Neuronal stem cell (in vitro differentiated cells): ENCODE measurements around the gene GRID1.

Experiments used
- DNase-seq: peaks from one replicate; pipeline ENCODE4 v3.0.0-alpha.2; 2013; ENCODE audit warnings: low spot score
- H2AFZ ChIP-seq: one replicate; pipeline ENCODE4 v1.6.1; 2013; ENCODE audit warnings: mild to moderate bottlenecking, low read length, inconsistent platforms
- H2AK5ac ChIP-seq: 2 replicates; pipeline ENCODE4 v1.6.1; 2013; ENCODE audit warnings: low read depth, mild to moderate bottlenecking, inconsistent platforms, low read length, moderate library complexity, mixed read lengths
- H2BK120ac ChIP-seq: 2 replicates; pipeline ENCODE4 v1.6.1; 2013; ENCODE audit warnings: low read depth, mild to moderate bottlenecking, inconsistent platforms, low read length, moderate library complexity, mixed read lengths
- H2BK12ac ChIP-seq: one replicate; pipeline ENCODE4 v1.6.1; 2013; ENCODE audit warnings: low read length, inconsistent platforms
- H2BK15ac ChIP-seq: 2 replicates; pipeline ENCODE4 v1.6.1; 2013; ENCODE audit warnings: mild to moderate bottlenecking, low read length, inconsistent platforms, mixed read lengths
- H2BK5ac ChIP-seq: one replicate; pipeline ENCODE4 v1.6.1; 2013; ENCODE audit warnings: inconsistent platforms, mild to moderate bottlenecking, low read length, moderate library complexity
- H3K14ac ChIP-seq: one replicate; pipeline ENCODE4 v1.6.1; 2013; ENCODE audit warnings: low read length, inconsistent platforms
- H3K18ac ChIP-seq: 2 replicates; pipeline ENCODE4 v1.6.1; 2013; ENCODE audit warnings: low read length, inconsistent platforms
- H3K23ac ChIP-seq: 2 replicates; pipeline ENCODE4 v1.6.1; 2013; ENCODE audit warnings: low read depth, mild to moderate bottlenecking, mixed read lengths, low read length, inconsistent platforms; ENCODE audit not compliant: poor library complexity
- H3K27ac ChIP-seq: replicated peaks from 3 replicates; pipeline ENCODE4 v1.5.1; 2013; ENCODE audit warnings: low read length, inconsistent platforms
- H3K27me3 ChIP-seq, 3 experiments: 2 replicates each; pipeline ENCODE4 v1.6.1; 2013; ENCODE audit warnings: low read length in 3 of 3, mild to moderate bottlenecking in 2 of 3, inconsistent platforms in 1 of 3, low read depth in 1 of 3, mixed read lengths in 1 of 3, moderate library complexity in 1 of 3; ENCODE audit not compliant: control insufficient read depth in 3 of 3, insufficient read depth in 3 of 3
- H3K36me3 ChIP-seq, 2 donors: replicated peaks in 1 of 2; 2 replicates each; pipeline ENCODE4 v1.6.1; 2013; ENCODE audit warnings: low read length in 2 of 2; ENCODE audit not compliant: control insufficient read depth in 2 of 2, insufficient read depth in 2 of 2
- H3K4ac ChIP-seq: 2 replicates; pipeline ENCODE4 v1.6.1; 2013; ENCODE audit warnings: inconsistent platforms, mild to moderate bottlenecking, low read length, moderate library complexity
- H3K4me1 ChIP-seq, 2 donors: 1 replicate in 1 of 2; 2 replicates in 1 of 2; pipeline ENCODE4 v1.6.1; 2013; ENCODE audit warnings: low read length in 2 of 2, low read depth in 1 of 2; ENCODE audit not compliant: control insufficient read depth in 2 of 2, insufficient read depth in 1 of 2
- H3K4me2 ChIP-seq: one replicate; pipeline ENCODE4 v1.6.1; 2013; ENCODE audit warnings: mild to moderate bottlenecking, low read length, inconsistent platforms; ENCODE audit not compliant: insufficient read depth, poor library complexity, severe bottlenecking
- H3K4me3 ChIP-seq, 2 donors: 2 replicates each; pipeline ENCODE4 v1.5.1; 2013; ENCODE audit warnings: low read length in 2 of 2, mild to moderate bottlenecking in 2 of 2, inconsistent platforms in 1 of 2, moderate library complexity in 1 of 2
- H3K79me1 ChIP-seq: one replicate; pipeline ENCODE4 v1.6.1; 2013; ENCODE audit warnings: low read depth, mild to moderate bottlenecking, inconsistent platforms, low read length, moderate library complexity
- H3K9ac ChIP-seq: one replicate; pipeline ENCODE4 v1.6.1; 2013; ENCODE audit warnings: mild to moderate bottlenecking, low read depth, low read length, inconsistent platforms; ENCODE audit not compliant: poor library complexity
- H3K9me3 ChIP-seq, 2 donors: replicated peaks in 1 of 2; 2 replicates each; pipeline versions ENCODE3 to v1.6.1; 2013; ENCODE audit warnings: low read length in 2 of 2, mild to moderate bottlenecking in 2 of 2, inconsistent platforms in 1 of 2, low read depth in 1 of 2, mixed read lengths in 1 of 2, moderate library complexity in 1 of 2; ENCODE audit not compliant: control insufficient read depth in 2 of 2, insufficient read depth in 1 of 2
- H4K8ac ChIP-seq: one replicate; pipeline ENCODE4 v1.6.1; 2013; ENCODE audit warnings: low read depth, mild to moderate bottlenecking, inconsistent platforms, low read length, moderate library complexity
- H4K91ac ChIP-seq: one replicate; pipeline ENCODE4 v1.6.1; 2013; ENCODE audit warnings: low read length, low read depth, mild to moderate bottlenecking, inconsistent platforms; ENCODE audit not compliant: poor library complexity
- WGBS, 2 donors: extraction: QIAGEN DNeasy Blood & Tissue Kit; methylation state at CpG; one replicate each; pipeline ENCODE4 v1.1.7; 2013; ENCODE audit warnings: missing lambda C conversion rate in 2 of 2, mixed read lengths in 1 of 2; ENCODE audit not compliant: insufficient read length in 2 of 2, insufficient replicate concordance in 1 of 2; ENCODE audit errors: extremely low coverage in 2 of 2; 5-methylcytosine and 5-hydroxymethylcytosine counted together

GRID1 gene

DNA sequence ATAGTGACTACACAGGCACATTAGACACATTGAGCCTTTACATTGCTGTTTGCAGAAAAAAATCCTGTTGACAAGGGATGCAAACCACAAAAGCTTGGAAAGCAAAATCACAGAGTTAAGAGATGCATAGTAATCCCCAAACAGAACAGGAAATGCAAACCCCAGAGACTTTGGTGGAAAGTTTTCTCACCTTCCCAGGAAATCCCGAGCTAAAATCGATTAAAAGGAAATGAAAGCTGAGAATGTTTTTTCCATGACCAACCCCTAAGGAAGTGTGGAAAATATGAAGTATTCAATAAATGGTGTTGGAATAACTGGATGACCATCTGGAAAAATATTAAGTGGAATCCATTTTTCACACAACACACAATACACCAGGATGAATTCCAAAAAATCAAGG, 598.7 kb downstream of the GRID1 start:
- Histone ChIP-seq H3K27ac (no peak overlapping the region), H3K4me3 (no peak overlapping the region), H4K8ac (no peak overlapping the region), H2BK15ac (no peak overlapping the region), H3K9ac (no peak overlapping the region), H2BK5ac (no peak overlapping the region), H3K18ac (no peak overlapping the region), H2AFZ (no peak overlapping the region), H3K23ac (no peak overlapping the region), H3K9me3 (no peaks in the 10 kb centered on the region), H3K36me3 (no peaks in the 10 kb centered on the region), H3K79me1 (no peaks in the 10 kb centered on the region), H3K4ac (no peak overlapping the region), H3K4me1 (peaks cover 0 to 1% of the 10 kb centered on the region in 2 donors), H3K14ac (no peak overlapping the region), H2AK5ac (no peak overlapping the region), H2BK12ac (no peak overlapping the region), H2BK120ac (no peak overlapping the region), H4K91ac (no peak overlapping the region), H3K4me2 (no peak overlapping the region), H3K27me3 (no peaks in the 10 kb centered on the region)
- DNase-seq, result no peak
- WGBS, 2 donors, result no CpG with 5 or more reads among the region's 2 CpGs

GRCh38 chr10:85764108-85764507, 602.5 kb downstream of the GRID1 start:
- Histone ChIP-seq H3K9ac (no peak overlapping the region), H3K4me3 (no peak overlapping the region), H2BK5ac (no peak overlapping the region), H4K8ac (no peak overlapping the region), H3K4ac (no peak overlapping the region), H3K79me1 (no peaks in the 10 kb centered on the region), H2BK120ac (no peak overlapping the region), H4K91ac (no peak overlapping the region), H2BK12ac (no peak overlapping the region), H3K9me3 (no peaks in the 10 kb centered on the region), H3K4me2 (no peak overlapping the region), H3K23ac (no peak overlapping the region), H3K27me3 (no peaks in the 10 kb centered on the region), H3K18ac (no peak overlapping the region), H2AFZ (no peak overlapping the region), H3K36me3 (no peaks in the 10 kb centered on the region), H3K4me1 (peaks cover 0 to 1% of the 10 kb centered on the region in 2 donors), H3K27ac (no peak overlapping the region), H2BK15ac (no peak overlapping the region), H2AK5ac (no peak overlapping the region), H3K14ac (no peak overlapping the region)
- WGBS, 2 donors, result no CpG with 5 or more reads among the region's 2 CpGs
- no peak for DNase-seq

DNA sequence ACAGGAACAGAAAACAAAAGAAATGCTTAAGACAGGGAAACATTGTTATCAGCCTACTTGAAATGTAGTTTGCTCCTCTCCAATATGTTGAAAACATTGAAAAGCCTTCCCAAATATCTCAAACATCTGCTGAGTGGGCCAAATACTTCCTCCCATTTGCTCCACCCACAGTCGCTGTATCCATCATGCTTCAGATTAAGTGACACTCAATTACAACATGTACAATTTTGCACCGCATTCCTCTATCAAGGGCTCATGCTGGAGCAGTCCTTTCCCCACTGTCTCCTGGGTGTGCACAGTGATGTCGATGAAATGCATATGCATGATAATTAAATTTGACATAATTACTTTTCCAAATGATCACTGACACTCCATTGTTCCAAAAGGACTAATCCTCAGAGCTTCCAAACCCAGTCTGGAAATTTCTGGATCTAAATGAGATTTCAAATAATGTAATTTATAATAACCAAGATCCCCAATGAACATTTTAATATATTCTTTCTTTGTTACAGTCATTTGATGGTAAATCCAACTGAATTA, 604.6 kb downstream of the GRID1 start:
- no CpG with 5 or more reads among the region's 3 CpGs for WGBS, 2 donors
- Histone ChIP-seq H3K4me3 (no peak overlapping the region), H2AFZ (no peak overlapping the region), H2BK12ac (no peak overlapping the region), H2AK5ac (no peak overlapping the region), H3K9ac (no peak overlapping the region), H3K23ac (no peak overlapping the region), H3K18ac (no peak overlapping the region), H2BK120ac (no peak overlapping the region), H2BK15ac (no peak overlapping the region), H3K27me3 (no peaks in the 10 kb centered on the region), H3K14ac (no peak overlapping the region), H4K8ac (no peak overlapping the region), H3K4me1 (peaks cover 0 to 1% of the 10 kb centered on the region in 2 donors), H3K79me1 (no peaks in the 10 kb centered on the region), H3K9me3 (no peaks in the 10 kb centered on the region), H3K36me3 (no peaks in the 10 kb centered on the region), H2BK5ac (no peak overlapping the region), H4K91ac (no peak overlapping the region), H3K27ac (no peak overlapping the region), H3K4me2 (no peak overlapping the region), H3K4ac (no peak overlapping the region)
- DNase-seq, result no peak

DNA sequence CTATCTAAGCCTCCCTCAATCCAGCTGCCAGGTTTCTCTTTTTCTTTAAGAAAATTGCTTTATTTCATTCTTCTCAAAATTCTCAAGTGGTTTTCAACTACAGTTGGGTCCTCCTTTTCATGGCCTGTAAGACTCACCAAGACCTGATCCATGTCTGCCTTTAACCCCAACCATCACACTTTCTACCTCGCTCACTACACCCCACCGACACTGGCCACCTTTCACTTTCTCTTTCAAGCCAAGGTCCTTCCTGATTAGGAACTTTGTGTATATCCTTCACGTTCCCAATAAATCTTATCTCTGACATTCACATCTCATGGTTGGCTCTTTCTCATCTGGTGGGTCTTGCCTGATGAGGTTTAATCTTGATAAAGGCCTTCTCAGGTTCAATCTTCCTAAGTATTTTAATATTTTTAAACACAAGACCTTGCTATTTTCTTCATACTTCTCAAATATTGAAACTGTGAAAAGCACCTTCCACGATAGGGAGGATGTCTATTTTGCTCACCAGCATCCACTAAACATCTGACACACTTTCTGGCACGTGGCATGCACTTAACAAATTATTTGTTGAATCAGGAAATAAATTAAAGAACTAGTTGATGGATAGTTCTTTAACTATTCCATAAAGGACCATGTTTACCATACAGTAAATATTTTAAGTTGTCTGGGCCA, 624.8 kb downstream of the GRID1 start:
- WGBS, 2 donors, result 100% methylated on average over 2 of the region's 5 CpGs; no CpG with 5 or more reads in 1 of the 2 donors
- no peak for DNase-seq

More for the DNA sequence above, 624.8 kb downstream of the GRID1 start:
- Histone ChIP-seq H3K9me3 (no peaks in the 10 kb centered on the region), H2BK15ac (no peak overlapping the region), H3K4ac (no peak overlapping the region), H4K8ac (no peak overlapping the region), H2BK12ac (no peak overlapping the region), H3K27ac (no peak overlapping the region), H3K79me1 (no peaks in the 10 kb centered on the region), H3K18ac (no peak overlapping the region), H2BK120ac (no peak overlapping the region), H3K4me2 (no peak overlapping the region), H2AFZ (no peak overlapping the region), H3K14ac (no peak overlapping the region), H2AK5ac (no peak overlapping the region), H3K27me3 (no peaks in the 10 kb centered on the region), H3K4me3 (no peak overlapping the region), H4K91ac (no peak overlapping the region), H3K23ac (no peak overlapping the region), H3K36me3 (no peaks in the 10 kb centered on the region), H3K9ac (no peak overlapping the region), H3K4me1 (no peaks in the 10 kb centered on the region), H2BK5ac (no peak overlapping the region)
